Measurements from ENCODE around the gene ANGPT4. TPM values are rescaled to one million over a fixed set of nuclear protein-coding genes. Genes with fewer than 3 reads are reported as not detected.

Gene ANGPT4
- total and polyA plus RNA-seq, 2 of the 8 experiments (the other 6 are each of a cell fraction or from before 2014, with no cell fraction given), result 0.07 to 0.33 TPM

GRCh38 chr20:906703-907270 lies 9.3 kb downstream of the ANGPT4 start:
- FAIRE-seq, result no peak
- TF ChIP-seq GABPA (IDR thresholded peaks at IDR 0.05; ENCODE audit: borderline replicate concordance, insufficient read depth, low read length) (no peak), EP300 (IDR thresholded peaks at IDR 0.05; ENCODE audit: borderline replicate concordance in 1 of 2, low read depth in 2 of 2, low read length in 2 of 2) (no peak), E2F6 (IDR thresholded peaks at IDR 0.05) (no peak), POLR2A (IDR thresholded peaks at IDR 0.05; ENCODE audit: control extremely low read depth in 1 of 2, low read depth in 2 of 2, low read length in 2 of 2) (no peak), PHF8 (conservative IDR thresholded peaks at IDR 0.05; ENCODE audit: low read depth, low read length) (no peak), NANOG (IDR thresholded peaks at IDR 0.05; ENCODE audit: insufficient read depth, low read depth, low read length, poor library complexity, severe bottlenecking) (no peak), SIN3A (conservative IDR thresholded peaks at IDR 0.05 in 1 of 2, IDR thresholded peaks at IDR 0.05 in 1 of 2; ENCODE audit: low read depth in 1 of 2, low read length in 2 of 2) (no peak), KDM1A (IDR thresholded peaks at IDR 0.05; ENCODE audit: borderline replicate concordance, low read length) (no peak), MAFK (IDR thresholded peaks at IDR 0.05; ENCODE audit: low read depth, low read length) (no peak), HDAC6 (IDR thresholded peaks at IDR 0.05; ENCODE audit: low read depth, low read length) (no peak), MAX (IDR thresholded peaks at IDR 0.05) (no peak), EZH2 (IDR thresholded peaks at IDR 0.05; ENCODE audit: low read depth, low read length, severe bottlenecking) (no peak)

More at GRCh38 chr20:906703-907270, 9.3 kb downstream of the ANGPT4 start:
- no peak overlapping the region for H2BK12ac ChIP-seq (ENCODE audit: low read depth, low read length)
- no peaks in the 10 kb centered on the region for H3K79me1 ChIP-seq (ENCODE audit: low read depth, low read length)
- no peak overlapping the region for H3K27ac ChIP-seq (ENCODE audit: low read depth, low read length)
- H3K23me2 ChIP-seq (ENCODE audit: low read depth, low read length), result no peaks in the 10 kb centered on the region
- no peak overlapping the region for H2BK5ac ChIP-seq (ENCODE audit: low read depth, low read length)
- H4K20me1 ChIP-seq (replicated peaks in 1 of 2; ENCODE audit: control insufficient read depth in 1 of 2, insufficient read depth in 2 of 2, low read length in 2 of 2), result no peaks in the 10 kb centered on the region
- H3K18ac ChIP-seq (ENCODE audit: extremely low read depth, low read length), result no peak overlapping the region
- no peak overlapping the region for H3K14ac ChIP-seq (ENCODE audit: insufficient read length)
- H2BK20ac ChIP-seq (ENCODE audit: low read length), result no peak overlapping the region
- H3K56ac ChIP-seq (replicated peaks; ENCODE audit: insufficient read length, low read depth, low read length), result no peak overlapping the region
- no peaks in the 10 kb centered on the region for H3K9me3 ChIP-seq (ENCODE audit: insufficient read depth in 2 of 2, low read depth in 1 of 2, low read length in 1 of 2)
- no peak overlapping the region for H3K4me2 ChIP-seq (ENCODE audit: insufficient read depth in 1 of 2, low read depth in 2 of 2, low read length in 2 of 2)
- ChIA-PET CTCF (ENCODE audit: partially characterized antibody) (interaction anchor here (1.0 to 3.9 kb wide), 9 partner anchors 9 to 50 kb away, joined by 3 to 19 read pairs (median 5); partner anchors contain the start of gene ANGPT4), POLR2A (ENCODE audit: partially characterized antibody) (interaction anchor here (1.0 to 1.8 kb wide), 2 partner anchors 8 to 13 kb away, joined by 3 to 6 read pairs; no protein-coding TSS in a partner anchor)
- H3K9ac ChIP-seq (replicated peaks in 1 of 4; ENCODE audit: extremely low read depth in 1 of 4, low read depth in 3 of 4, low read length in 3 of 4), result no peak overlapping the region
- WGBS, 2 experiments (ENCODE audit: extremely low coverage in 1 of 2, insufficient coverage in 1 of 2, insufficient read length in 1 of 2, insufficient replicate concordance in 2 of 2, low coverage in 1 of 2, low lambda C conversion rate in 2 of 2, missing lambda C conversion rate in 1 of 2), result 88% methylated on average over 4 of the region's 4 CpGs; no CpG with 5 or more reads in 1 of the 2 experiments
- no peak overlapping the region for H3K4ac ChIP-seq (replicated peaks; ENCODE audit: insufficient read length, low read depth, low read length)
- no peaks in the 10 kb centered on the region for H3K27me3 ChIP-seq (replicated peaks in 1 of 4; ENCODE audit: control insufficient read depth in 3 of 4, extremely low read depth in 1 of 4, insufficient read depth in 3 of 4, low read length in 3 of 4)
- H2BK15ac ChIP-seq (ENCODE audit: low read length), result no peak overlapping the region
- no peak overlapping the region for H4K8ac ChIP-seq (ENCODE audit: extremely low read depth, insufficient read depth, low read length)
- no peak overlapping the region for H4K91ac ChIP-seq (replicated peaks; ENCODE audit: insufficient read length, low read length)
- H4K5ac ChIP-seq (ENCODE audit: insufficient read length, low read depth, low read length), result no peak overlapping the region
- peaks cover 0 to 4% (median 0%) of the 10 kb centered on the region in 4 experiments; a peak in 2 of 7 replicates for H3K4me1 ChIP-seq (replicated peaks in 1 of 4; ENCODE audit: control insufficient read depth in 3 of 4, insufficient read depth in 4 of 4, low read length in 3 of 4)
- no peak overlapping the region for H2AFZ ChIP-seq (ENCODE audit: low read length)
- H3K79me2 ChIP-seq (ENCODE audit: control insufficient read depth in 1 of 2, insufficient read depth in 2 of 2, low read length in 2 of 2), result no peaks in the 10 kb centered on the region
- no peak overlapping the region for H3K23ac ChIP-seq (ENCODE audit: insufficient read length)
- H3K4me3 ChIP-seq (ENCODE audit: extremely low read depth in 1 of 4, insufficient read depth in 2 of 4, low read depth in 3 of 4, low read length in 4 of 4), result no peak overlapping the region
- no peak overlapping the region for H2AK5ac ChIP-seq (ENCODE audit: low read depth, low read length)
- no peak overlapping the region for H2BK120ac ChIP-seq (replicated peaks; ENCODE audit: low read depth, low read length)
- DNase-seq (ENCODE audit: low read depth in 1 of 2, low spot score in 2 of 2), result no peak
- H3K36me3 ChIP-seq (ENCODE audit: control insufficient read depth in 2 of 4, insufficient read depth in 4 of 4, low read length in 3 of 4), result no peaks in the 10 kb centered on the region
